Hepatocyte (in vitro differentiated cells): ENCODE results near the gene CELF4. TPM values are rescaled to one million over a fixed set of nuclear protein-coding genes. Genes with fewer than 3 reads are reported as not detected.

Experiments
- DNase-seq: peaks from one replicate; pipeline ENCODE4 v3.0.0-alpha.2; 2016; ENCODE audit warnings: low spot score
- H2AFZ ChIP-seq: fragments of 200-600 bp; sonication (generic); 2 replicates; pipeline ENCODE4 v1.6.0; 2016; ENCODE audit warnings: antibody characterized with exemption, mild to moderate bottlenecking
- H3K27ac ChIP-seq: fragments of 200-600 bp; sonication (generic); 2 replicates; pipeline ENCODE4 v1.5.1; 2016; ENCODE audit warnings: mild to moderate bottlenecking
- H3K27me3 ChIP-seq: fragments of 200-600 bp; sonication (generic); 2 replicates; pipeline ENCODE4 v1.6.1; 2016
- H3K36me3 ChIP-seq: fragments of 200-600 bp; sonication (generic); replicated peaks from 2 replicates; pipeline ENCODE4 v1.5.1; 2016; ENCODE audit warnings: low read depth; ENCODE audit not compliant: insufficient read depth
- H3K4me1 ChIP-seq: fragments of 200-600 bp; sonication (generic); 2 replicates; pipeline ENCODE4 v1.5.1; 2016; ENCODE audit warnings: mild to moderate bottlenecking, moderate library complexity; ENCODE audit not compliant: insufficient read depth
- H3K4me2 ChIP-seq: fragments of 200-600 bp; sonication (generic); 2 replicates; pipeline ENCODE4 v1.6.0; 2016
- H3K4me3 ChIP-seq: fragments of 200-600 bp; sonication (generic); 2 replicates; pipeline ENCODE4 v1.5.1; 2016; ENCODE audit warnings: mild to moderate bottlenecking
- H3K79me2 ChIP-seq: fragments of 200-600 bp; sonication (generic); 2 replicates; pipeline ENCODE4 v1.6.0; 2017; ENCODE audit warnings: mild to moderate bottlenecking
- H3K9me2 ChIP-seq: fragments of 200-600 bp; sonication (generic); replicated peaks from 2 replicates; pipeline ENCODE4 v1.6.0; 2017; ENCODE audit warnings: mild to moderate bottlenecking; ENCODE audit not compliant: insufficient read depth
- H3K9me3 ChIP-seq: fragments of 200-600 bp; sonication (generic); 2 replicates; pipeline ENCODE4 v1.5.1; 2016; ENCODE audit warnings: low read depth, mild to moderate bottlenecking
- H4K20me1 ChIP-seq: fragments of 200-600 bp; sonication (generic); 2 replicates; pipeline ENCODE4 v1.6.0; 2016; ENCODE audit warnings: mild to moderate bottlenecking; ENCODE audit not compliant: insufficient read depth, poor library complexity, severe bottlenecking
- EZH2 ChIP-seq: fragments of 200-600 bp; sonication (generic); IDR thresholded peaks from 2 replicates; pipeline ENCODE4 v1.6.1; 2016; ENCODE audit warnings: antibody characterized with exemption, mild to moderate bottlenecking, borderline replicate concordance
- EZH2phosphoT487 ChIP-seq: fragments of 200-600 bp; sonication (generic); IDR thresholded peaks from one replicate; pipeline ENCODE4 v1.6.1; 2018; ENCODE audit warnings: antibody characterized with exemption, mild to moderate bottlenecking, low read depth, moderate library complexity; ENCODE audit not compliant: unreplicated experiment, severe bottlenecking
- WGBS: methylation state at CpG from one replicate; pipeline ENCODE4 v1.1.6; 2016; ENCODE audit warnings: low lambda C conversion rate; ENCODE audit errors: missing lambda C conversion rate; 5-methylcytosine and 5-hydroxymethylcytosine counted together
- polyA plus RNA-seq: library from polyadenylated mRNA; unstranded; fragments of >200 nt; fragmentation: Nextera tagmentation; extraction: Ambion mirVana; gene quantifications from 2 replicates; pipeline ENCODE4 v1.2.1, GENCODE V29; 2016
- total RNA-seq: library from RNA; depleted of rRNA; stranded (reverse); fragments of >200 nt; gene quantifications from 2 replicates; pipeline ENCODE4 v1.2.3, GENCODE V29; 2014
- TF ChIP-seq, protein P1 (sequence below): fragments of 200-600 bp; sonication (generic); IDR thresholded peaks from 2 replicates; pipeline ENCODE4 v1.5.1; 2016; ENCODE audit warnings: antibody characterized with exemption, mild to moderate bottlenecking; ENCODE audit not compliant: poor library complexity

The CELF4 gene
- total and polyA plus RNA-seq, 2 experiments from 2014 or later: 1.3 to 2.9 TPM

DNA sequence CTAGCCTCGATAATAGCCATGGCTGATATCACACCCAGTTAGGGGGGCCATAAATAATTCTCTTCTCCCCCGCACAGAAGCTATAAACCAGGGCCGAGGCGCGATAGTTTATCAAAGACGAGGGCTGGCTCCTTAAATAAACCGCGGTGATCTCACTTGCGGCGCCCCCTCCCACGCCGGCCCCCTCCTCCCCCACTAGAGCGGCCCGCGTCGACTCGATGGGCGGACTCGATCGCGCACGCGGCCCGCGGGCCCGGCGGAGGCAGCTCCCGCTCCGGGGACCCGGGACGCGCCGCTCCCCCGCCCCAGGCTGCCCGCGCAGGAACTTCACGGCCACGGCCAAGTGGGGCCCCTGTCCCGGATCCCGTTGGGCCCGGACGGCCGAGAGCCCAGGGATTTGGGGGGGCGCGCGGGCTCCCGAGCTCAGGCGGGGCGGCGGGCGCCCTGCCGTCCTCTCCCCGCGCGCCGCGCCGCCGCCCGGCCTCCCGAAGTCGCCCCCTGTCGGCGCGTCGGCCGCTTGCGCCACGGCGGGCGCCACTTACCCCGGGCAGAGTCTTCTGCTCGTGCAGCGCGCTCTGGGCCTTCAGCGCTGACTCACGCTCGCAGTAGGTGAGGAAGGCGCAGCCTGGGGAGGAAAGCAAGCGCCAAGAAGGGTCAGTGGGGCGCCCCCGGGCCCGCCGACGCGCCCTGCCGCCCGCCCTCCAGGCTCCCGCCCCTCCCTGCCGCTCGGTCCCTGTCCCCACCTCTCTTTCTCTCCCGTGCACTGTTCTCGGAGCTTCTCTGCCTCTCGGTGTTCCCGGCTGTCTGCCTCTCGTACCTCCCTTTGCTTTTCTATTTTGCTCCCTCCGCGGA lies 80.4 kb downstream of the CELF4 start:
- peaks cover 57% of the 10 kb centered on the region for H3K27me3 ChIP-seq

DNA sequence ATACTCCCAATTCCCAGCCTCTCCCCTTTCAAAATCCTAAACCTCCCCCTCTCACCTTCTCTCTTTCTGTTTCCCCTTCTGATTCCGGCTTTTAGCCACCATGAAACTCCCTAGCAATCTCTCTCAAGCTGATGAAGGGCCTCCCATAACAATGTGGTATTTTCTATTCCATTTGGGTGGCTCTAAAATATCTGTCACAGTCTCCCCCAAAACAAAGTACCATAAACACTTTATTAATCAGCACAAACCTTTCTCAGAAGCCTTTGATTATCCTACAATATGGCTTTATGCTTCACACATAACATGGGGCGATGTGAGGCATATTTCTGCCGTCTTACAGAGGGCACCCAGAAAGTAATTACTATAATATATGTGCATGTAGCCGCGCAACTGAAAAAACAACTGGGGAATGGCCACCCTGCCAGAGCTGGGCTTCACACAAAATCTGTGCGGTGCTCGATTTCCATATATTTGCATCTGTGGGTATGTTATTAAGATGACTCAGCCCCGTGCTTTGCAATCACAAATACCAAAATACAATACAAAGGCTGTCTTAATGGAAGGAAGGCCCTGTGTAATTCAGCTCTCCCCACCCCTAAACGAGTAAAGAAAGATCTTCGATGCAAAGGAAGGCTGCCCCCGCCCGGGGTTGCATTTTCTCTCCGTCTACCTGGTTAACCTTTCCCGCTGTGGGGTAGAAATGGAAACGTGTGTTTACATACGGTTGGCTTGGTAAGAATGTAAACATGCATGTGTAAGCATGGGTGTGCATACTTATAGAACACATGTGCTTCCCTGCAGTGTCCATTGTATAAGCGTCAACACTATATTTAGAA lies 81.4 kb downstream of the CELF4 start:
- Histone ChIP-seq H3K27me3 (peaks cover 51% of the 10 kb centered on the region), H3K9me2 (no peaks in the 10 kb centered on the region), H3K9me3 (no peaks in the 10 kb centered on the region), H2AFZ (no peak overlapping the region), H3K27ac (no peak overlapping the region), H3K4me1 (no peaks in the 10 kb centered on the region), H3K79me2 (no peaks in the 10 kb centered on the region), H3K4me2 (peak overlapping the region; percentile 84), H3K4me3 (no peak overlapping the region), H4K20me1 (no peaks in the 10 kb centered on the region), H3K36me3 (no peaks in the 10 kb centered on the region)
- TF ChIP-seq EZH2phosphoT487 (no peak), EZH2 (peak; percentile 2)
- TF ChIP-seq, protein P1, sequence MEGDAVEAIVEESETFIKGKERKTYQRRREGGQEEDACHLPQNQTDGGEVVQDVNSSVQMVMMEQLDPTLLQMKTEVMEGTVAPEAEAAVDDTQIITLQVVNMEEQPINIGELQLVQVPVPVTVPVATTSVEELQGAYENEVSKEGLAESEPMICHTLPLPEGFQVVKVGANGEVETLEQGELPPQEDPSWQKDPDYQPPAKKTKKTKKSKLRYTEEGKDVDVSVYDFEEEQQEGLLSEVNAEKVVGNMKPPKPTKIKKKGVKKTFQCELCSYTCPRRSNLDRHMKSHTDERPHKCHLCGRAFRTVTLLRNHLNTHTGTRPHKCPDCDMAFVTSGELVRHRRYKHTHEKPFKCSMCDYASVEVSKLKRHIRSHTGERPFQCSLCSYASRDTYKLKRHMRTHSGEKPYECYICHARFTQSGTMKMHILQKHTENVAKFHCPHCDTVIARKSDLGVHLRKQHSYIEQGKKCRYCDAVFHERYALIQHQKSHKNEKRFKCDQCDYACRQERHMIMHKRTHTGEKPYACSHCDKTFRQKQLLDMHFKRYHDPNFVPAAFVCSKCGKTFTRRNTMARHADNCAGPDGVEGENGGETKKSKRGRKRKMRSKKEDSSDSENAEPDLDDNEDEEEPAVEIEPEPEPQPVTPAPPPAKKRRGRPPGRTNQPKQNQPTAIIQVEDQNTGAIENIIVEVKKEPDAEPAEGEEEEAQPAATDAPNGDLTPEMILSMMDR: no peak
- WGBS: 13% methylated on average over 17 of the region's 17 CpGs
- DNase-seq: no peak

More for the DNA sequence above, 80.4 kb downstream of the CELF4 start:
- DNase-seq: peak; percentile 83
- Histone ChIP-seq H3K36me3 (no peaks in the 10 kb centered on the region), H3K9me2 (no peaks in the 10 kb centered on the region), H2AFZ (no peak overlapping the region), H3K9me3 (no peaks in the 10 kb centered on the region), H3K79me2 (no peaks in the 10 kb centered on the region), H3K4me1 (no peaks in the 10 kb centered on the region), H3K4me3 (no peak overlapping the region), H3K4me2 (peak overlapping the region; percentile 84), H4K20me1 (no peaks in the 10 kb centered on the region), H3K27ac (no peak overlapping the region)
- WGBS: under 1% methylated on average over 69 of the region's 98 CpGs
- TF ChIP-seq EZH2phosphoT487 (no peak), EZH2 (no peak)
- TF ChIP-seq, protein P1: peak; percentile 43

DNA sequence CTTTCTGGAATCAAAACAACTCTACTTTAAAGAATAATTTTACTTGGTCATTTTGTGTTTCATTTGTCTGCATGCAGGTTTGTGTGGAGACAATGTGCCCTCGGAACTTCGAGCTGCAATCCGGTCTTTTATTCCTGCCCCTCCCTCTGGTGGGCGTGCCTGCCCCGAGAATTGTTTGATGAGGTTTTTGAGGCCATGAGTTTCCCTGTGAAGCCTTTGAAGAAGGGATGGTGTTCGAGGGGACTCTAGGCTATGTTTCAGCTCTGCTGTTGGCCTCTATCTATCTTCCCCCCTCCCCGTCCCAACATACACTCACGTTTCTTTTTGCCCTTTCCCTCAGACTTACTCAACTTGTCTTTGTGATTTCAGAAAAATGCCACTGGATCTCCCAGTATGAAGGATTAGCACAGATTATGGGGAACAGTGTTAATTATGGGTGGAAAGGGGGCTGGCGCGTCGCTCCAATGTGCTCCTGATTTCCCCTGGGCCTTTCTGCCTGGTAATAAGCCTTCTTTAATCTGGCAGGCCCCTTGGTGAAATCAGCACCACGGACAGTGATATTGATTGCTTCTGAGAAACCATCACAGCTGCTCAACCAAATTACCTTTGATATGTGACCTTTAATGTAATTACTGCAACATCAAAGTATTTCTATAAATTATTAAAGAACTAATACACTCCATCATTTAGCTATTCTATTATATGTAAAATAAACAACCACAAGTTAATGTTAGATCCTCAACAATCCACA lies 82.2 kb downstream of the CELF4 start:
- Histone ChIP-seq H3K4me1 (no peaks in the 10 kb centered on the region), H3K4me3 (no peak overlapping the region), H3K9me2 (no peaks in the 10 kb centered on the region), H3K27me3 (peaks cover 43% of the 10 kb centered on the region), H4K20me1 (no peaks in the 10 kb centered on the region), H3K36me3 (no peaks in the 10 kb centered on the region), H3K27ac (no peak overlapping the region), H3K4me2 (no peak overlapping the region), H3K9me3 (no peaks in the 10 kb centered on the region), H3K79me2 (no peaks in the 10 kb centered on the region), H2AFZ (no peak overlapping the region)
- peak; percentile 71 for DNase-seq
- 45% methylated on average over 12 of the region's 12 CpGs for WGBS
- TF ChIP-seq, protein P1: no peak
